A204.1 (cell line): ENCODE measurements around the gene KCNH1.
"Not testable (repeated sequence)": the region's sequence is repeated elsewhere in the genome, so short reads cannot be mapped to it uniquely, and the experiment has no call there.

Source experiments
- FAIRE-seq: peaks from 2 replicates; lab custom pipeline; 2012; peaks lifted over from hg19 to GRCh38; lab: Jason Lieb, UNC

The KCNH1 gene

GRCh38 chr1:211009944-211010343 lies 124.0 kb downstream of the KCNH1 start:
- FAIRE-seq: no peak

GRCh38 chr1:211007830-211008229 lies 126.1 kb downstream of the KCNH1 start:
- no peak for FAIRE-seq

- FAIRE-seq: not testable (repeated sequence)
Observed at GRCh38 chr1:210995931-210996330, 138.0 kb downstream of the KCNH1 start.

- no peak for FAIRE-seq
Observed at GRCh38 chr1:210992837-210993236, 141.1 kb downstream of the KCNH1 start.

GRCh38 chr1:210989905-210990304 lies 144.0 kb downstream of the KCNH1 start:
- no peak for FAIRE-seq

- FAIRE-seq: no peak
Observed at GRCh38 chr1:210981490-210981889, 152.5 kb downstream of the KCNH1 start.

GRCh38 chr1:210980082-210980481 lies 153.9 kb downstream of the KCNH1 start:
- FAIRE-seq: no peak

- no peak for FAIRE-seq
Observed at GRCh38 chr1:210978974-210979354, 155.0 kb downstream of the KCNH1 start.

GRCh38 chr1:210978316-210978973 lies 155.5 kb downstream of the KCNH1 start:
- FAIRE-seq: no peak

- FAIRE-seq: no peak
Observed at GRCh38 chr1:210951279-210951678, 182.7 kb downstream of the KCNH1 start.

- not testable (repeated sequence) for FAIRE-seq
Observed at GRCh38 chr1:210949940-210950546, 183.9 kb downstream of the KCNH1 start.

- FAIRE-seq: no peak
Observed at GRCh38 chr1:210949489-210949888, 184.5 kb downstream of the KCNH1 start.

- FAIRE-seq: no peak
Observed at GRCh38 chr1:210949039-210949438, 184.9 kb downstream of the KCNH1 start.

GRCh38 chr1:210944252-210944651 lies 189.7 kb downstream of the KCNH1 start:
- FAIRE-seq: no peak

GRCh38 chr1:210942513-210942912 lies 191.4 kb downstream of the KCNH1 start:
- no peak for FAIRE-seq

- no peak for FAIRE-seq
Observed at GRCh38 chr1:210940081-210940617, 193.8 kb downstream of the KCNH1 start.

- FAIRE-seq: no peak
Observed at GRCh38 chr1:210938416-210938925, 195.5 kb downstream of the KCNH1 start.

- no peak for FAIRE-seq
Observed at GRCh38 chr1:210937846-210938245, 196.1 kb downstream of the KCNH1 start.

GRCh38 chr1:210935905-210936304 lies 198.0 kb downstream of the KCNH1 start:
- FAIRE-seq: no peak

- FAIRE-seq: no peak
Observed at GRCh38 chr1:210932104-210932503, 201.8 kb downstream of the KCNH1 start.

- FAIRE-seq: no peak
Observed at GRCh38 chr1:210922666-210923065, 211.3 kb downstream of the KCNH1 start.

- FAIRE-seq: no peak
Observed at GRCh38 chr1:210920716-210921694, 212.9 kb downstream of the KCNH1 start.

- no peak for FAIRE-seq
Observed at GRCh38 chr1:210920258-210920657, 213.7 kb downstream of the KCNH1 start.
